A673 (cell line): ENCODE results near the gene FAM180A. TPM values are rescaled to one million over a fixed set of nuclear protein-coding genes. Genes with fewer than 3 reads are reported as not detected.

Experiments used
- BruUV-seq: library from RNA; stranded (reverse); fragments of 400-500 nt; replicated peaks from 2 replicates; lab custom pipeline; 2021; lab: Mats Ljungman, UMichigan
- CTCF ChIA-PET: fragments of 300-600 bp; sonication (Branson Sonifier 250); formaldehyde crosslinking; loops from one replicate; lab custom pipeline; 2022; ENCODE audit warnings: antibody characterized with exemption; lab: Charles Lee
- POLR2A ChIA-PET: fragments of 300-600 bp; sonication (Branson Sonifier 250); formaldehyde crosslinking; loops from one replicate; lab custom pipeline; 2022; ENCODE audit warnings: antibody characterized with exemption; ENCODE audit not compliant: low non-redundant PET; lab: Charles Lee
- DNase-seq: peaks from one replicate; pipeline ENCODE4 v3.0.0-alpha.2; 2015; ENCODE audit warnings: low spot score
- H3K27ac ChIP-seq: fragments of 200-600 bp; sonication (generic); 2 replicates; pipeline ENCODE4 v1.5.1; 2016; ENCODE audit warnings: mixed run types, low read depth, mild to moderate bottlenecking, mixed read lengths, antibody characterized with exemption, low read length; ENCODE audit not compliant: poor library complexity, severe bottlenecking
- H3K27me3 ChIP-seq: fragments of 200-600 bp; sonication (generic); replicated peaks from 2 replicates; pipeline ENCODE4 v1.6.1; 2017; ENCODE audit warnings: mixed run types, low read depth, mild to moderate bottlenecking, mixed read lengths, antibody characterized with exemption, low read length; ENCODE audit not compliant: insufficient read depth, poor library complexity
- H3K36me3 ChIP-seq: fragments of 200-600 bp; sonication (generic); 2 replicates; pipeline ENCODE4 v1.6.1; 2016; ENCODE audit warnings: mixed run types, mild to moderate bottlenecking, mixed read lengths, antibody characterized with exemption, low read length; ENCODE audit not compliant: insufficient read depth, poor library complexity, severe bottlenecking
- H3K4me1 ChIP-seq: fragments of 200-600 bp; sonication (generic); 2 replicates; pipeline ENCODE4 v1.6.1; 2017; ENCODE audit warnings: mixed run types, mild to moderate bottlenecking, mixed read lengths, antibody characterized with exemption, low read length; ENCODE audit not compliant: insufficient read depth, poor library complexity, severe bottlenecking
- H3K4me3 ChIP-seq: fragments of 200-600 bp; sonication (generic); 2 replicates; pipeline ENCODE4 v1.5.1; 2016; ENCODE audit warnings: low read depth, mixed run types, mild to moderate bottlenecking, mixed read lengths, low read length; ENCODE audit not compliant: poor library complexity, severe bottlenecking
- H3K9me3 ChIP-seq: fragments of 200-600 bp; sonication (generic); 2 replicates; pipeline ENCODE4 v1.6.1; 2016; ENCODE audit warnings: mixed run types, low read depth, mild to moderate bottlenecking, mixed read lengths, antibody characterized with exemption, low read length; ENCODE audit not compliant: poor library complexity, severe bottlenecking
- EZH2 ChIP-seq: fragments of 200-600 bp; sonication (generic); IDR thresholded peaks from 2 replicates; pipeline ENCODE4 v1.6.1; 2017; ENCODE audit warnings: borderline replicate concordance, low read depth, mild to moderate bottlenecking, mixed read lengths, antibody characterized with exemption, low read length; ENCODE audit not compliant: poor library complexity, severe bottlenecking
- intact Hi-C: fragments of 100-400 bp; cut with micrococcal nuclease; formaldehyde crosslinking; loops from one replicate; pipeline ENCODE4 v1.10.0; 2022; ENCODE audit not compliant: unreplicated experiment
- total RNA-seq: library from RNA; stranded (reverse); gene quantifications from 2 replicates; pipeline ENCODE4 v1.2.3, GENCODE V29; 2021
- TF ChIP-seq, protein P1 (sequence below): fragments of 300-800, 200-600 bp; sonication (generic); conservative IDR thresholded peaks from 2 replicates; pipeline ENCODE4 v1.5.1; 2017; ENCODE audit warnings: low read depth, mild to moderate bottlenecking, antibody characterized with exemption, low read length, moderate library complexity, mixed read lengths

FAM180A gene
- total RNA-seq, 1 experiment from 2014 or later = not detected

- TF ChIP-seq, protein P1, sequence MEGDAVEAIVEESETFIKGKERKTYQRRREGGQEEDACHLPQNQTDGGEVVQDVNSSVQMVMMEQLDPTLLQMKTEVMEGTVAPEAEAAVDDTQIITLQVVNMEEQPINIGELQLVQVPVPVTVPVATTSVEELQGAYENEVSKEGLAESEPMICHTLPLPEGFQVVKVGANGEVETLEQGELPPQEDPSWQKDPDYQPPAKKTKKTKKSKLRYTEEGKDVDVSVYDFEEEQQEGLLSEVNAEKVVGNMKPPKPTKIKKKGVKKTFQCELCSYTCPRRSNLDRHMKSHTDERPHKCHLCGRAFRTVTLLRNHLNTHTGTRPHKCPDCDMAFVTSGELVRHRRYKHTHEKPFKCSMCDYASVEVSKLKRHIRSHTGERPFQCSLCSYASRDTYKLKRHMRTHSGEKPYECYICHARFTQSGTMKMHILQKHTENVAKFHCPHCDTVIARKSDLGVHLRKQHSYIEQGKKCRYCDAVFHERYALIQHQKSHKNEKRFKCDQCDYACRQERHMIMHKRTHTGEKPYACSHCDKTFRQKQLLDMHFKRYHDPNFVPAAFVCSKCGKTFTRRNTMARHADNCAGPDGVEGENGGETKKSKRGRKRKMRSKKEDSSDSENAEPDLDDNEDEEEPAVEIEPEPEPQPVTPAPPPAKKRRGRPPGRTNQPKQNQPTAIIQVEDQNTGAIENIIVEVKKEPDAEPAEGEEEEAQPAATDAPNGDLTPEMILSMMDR = no peak
- TF ChIP-seq EZH2 = no peak
- Histone ChIP-seq H3K4me1 (no peaks in the 10 kb centered on the region), H3K4me3 (no peak overlapping the region), H3K27me3 (peaks cover 20% of the 10 kb centered on the region), H3K27ac (no peak overlapping the region), H3K9me3 (no peaks in the 10 kb centered on the region), H3K36me3 (no peaks in the 10 kb centered on the region)
- BruUV-seq = no TSS peak
- CTCF ChIA-PET = no interaction called here
- intact Hi-C loops = no loop called here
- POLR2A ChIA-PET = no interaction called here
- no peak for DNase-seq
Measured at GRCh38 chr7:135759532-135759931, 10.9 kb upstream of the FAM180A start.

DNA sequence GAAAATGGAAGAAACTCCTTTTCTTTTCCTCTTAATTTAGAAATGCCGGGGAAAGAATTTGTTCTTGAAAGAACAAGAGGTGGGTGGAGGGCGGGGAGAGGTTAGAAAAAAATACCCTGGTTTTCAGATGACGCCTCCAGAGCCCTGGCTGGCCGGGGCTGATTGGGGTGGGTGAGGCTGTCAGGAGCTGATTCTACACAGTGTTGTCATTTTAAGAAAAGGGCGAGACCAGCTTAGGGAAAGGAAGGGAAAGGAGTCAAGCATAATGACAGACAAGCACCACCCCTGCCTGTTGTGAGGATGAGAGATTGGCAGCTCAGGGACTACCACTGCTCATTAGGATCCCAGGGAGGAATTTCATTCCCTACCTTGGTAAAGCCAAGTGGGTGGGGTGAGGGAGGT, 9.9 kb upstream of the FAM180A start:
- TF ChIP-seq, protein P1 = no peak
- TF ChIP-seq EZH2 = no peak
- ChIA-PET POLR2A (no interaction called here), CTCF (no interaction called here)
- no peaks in the 10 kb centered on the region for H3K4me1 ChIP-seq
- no peaks in the 10 kb centered on the region for H3K36me3 ChIP-seq
- H3K27ac ChIP-seq = no peak overlapping the region
- H3K9me3 ChIP-seq = no peaks in the 10 kb centered on the region
- BruUV-seq = no TSS peak
- H3K27me3 ChIP-seq = peaks cover 20% of the 10 kb centered on the region
- H3K4me3 ChIP-seq = no peak overlapping the region
- DNase-seq = no peak
- intact Hi-C loops = no loop called here

DNA sequence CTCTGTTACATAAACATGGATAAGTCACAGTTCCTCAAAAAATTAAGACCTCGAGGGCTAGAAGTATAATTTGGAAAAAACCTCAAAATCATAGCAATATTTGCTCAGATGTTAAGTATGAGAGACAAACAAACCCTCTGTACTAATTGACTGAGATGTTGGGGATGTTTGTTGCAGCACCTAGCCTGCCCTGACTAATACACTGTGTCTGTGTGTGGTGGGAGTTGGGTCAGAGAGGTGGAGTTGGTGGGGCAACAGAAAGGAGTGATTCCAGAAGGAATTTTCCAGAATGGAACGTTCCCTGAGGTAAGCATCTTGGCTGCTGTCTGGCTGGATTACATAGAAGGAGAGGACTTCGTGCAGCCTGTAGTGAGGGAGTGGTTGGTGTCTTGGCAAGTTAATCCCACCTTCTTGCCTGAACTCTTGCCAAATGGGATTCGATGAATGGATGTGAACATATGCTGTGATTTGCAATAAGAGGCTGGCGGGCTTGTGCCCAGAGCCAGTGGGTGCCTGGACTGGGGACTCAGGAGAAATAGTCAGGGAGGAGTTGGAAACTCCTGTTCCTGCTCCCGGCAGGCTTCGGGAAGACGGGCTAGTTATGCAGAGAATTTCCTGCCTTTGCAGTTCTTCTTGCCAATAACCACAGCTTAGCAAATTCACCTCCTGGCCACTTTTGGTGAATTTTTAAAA, 9.3 kb upstream of the FAM180A start:
- Histone ChIP-seq H3K4me1 (no peaks in the 10 kb centered on the region), H3K4me3 (no peak overlapping the region), H3K27ac (no peak overlapping the region), H3K27me3 (peaks cover 20% of the 10 kb centered on the region), H3K9me3 (no peaks in the 10 kb centered on the region), H3K36me3 (no peaks in the 10 kb centered on the region)
- CTCF ChIA-PET = no interaction called here
- DNase-seq = peak; percentile 26
- TF ChIP-seq EZH2 = no peak
- TF ChIP-seq, protein P1 = no peak
- BruUV-seq = no TSS peak
- intact Hi-C loops = no loop called here
- POLR2A ChIA-PET = no interaction called here
